Right atrium auricular region (tissue), 2 donors: ENCODE measurements around the gene MTMR3. TPM values are rescaled to one million over a fixed set of nuclear protein-coding genes. Genes with fewer than 3 reads are reported as not detected.

Source experiments
- DNase-seq: peaks from one replicate; pipeline ENCODE4 v3.0.0-alpha.2; 2019; ENCODE audit warnings: low spot score
- H3K27ac ChIP-seq, 2 donors: fragments of 200-600 bp; sonication (generic); 1 replicate in 1 of 2; 2 replicates in 1 of 2; pipeline ENCODE4 v1.5.1; 2016 to 2019
- H3K27me3 ChIP-seq, 2 donors: fragments of 200-600 bp; sonication (generic); one replicate each; pipeline versions ENCODE4 v1.5.1 to v1.6.0; 2017 to 2019
- H3K36me3 ChIP-seq: fragments of 200-600 bp; sonication (generic); one replicate; pipeline ENCODE4 v1.5.1; 2016
- H3K4me1 ChIP-seq, 2 donors: fragments of 200-600 bp; sonication (generic); one replicate each; pipeline versions ENCODE4 v1.5.1 to v1.6.0; 2017 to 2019
- H3K4me3 ChIP-seq, 2 donors: fragments of 200-600 bp; sonication (generic); 1 replicate in 1 of 2; 2 replicates in 1 of 2; pipeline ENCODE4 v1.5.1; 2017 to 2019; ENCODE audit warnings: mild to moderate bottlenecking in 1 of 2, moderate library complexity in 1 of 2
- H3K9me3 ChIP-seq, 2 donors: fragments of 200-600 bp; sonication (generic); one replicate each; pipeline ENCODE4 v1.5.1; 2019
- CTCF ChIP-seq, 2 donors: fragments of 200-600 bp; sonication (generic); IDR thresholded peaks; one replicate each; pipeline ENCODE4 v1.5.1; 2019; ENCODE audit warnings: antibody characterized with exemption in 2 of 2
- total RNA-seq, 2 donors: library from RNA; depleted of rRNA; stranded (reverse); fragments of >200 nt; gene quantifications; one replicate each; pipeline ENCODE4 v1.1.0, GENCODE V29; 2016

The MTMR3 gene
- total RNA-seq, 2 donors from 2014 or later: 27.2 to 38.1 TPM

DNA sequence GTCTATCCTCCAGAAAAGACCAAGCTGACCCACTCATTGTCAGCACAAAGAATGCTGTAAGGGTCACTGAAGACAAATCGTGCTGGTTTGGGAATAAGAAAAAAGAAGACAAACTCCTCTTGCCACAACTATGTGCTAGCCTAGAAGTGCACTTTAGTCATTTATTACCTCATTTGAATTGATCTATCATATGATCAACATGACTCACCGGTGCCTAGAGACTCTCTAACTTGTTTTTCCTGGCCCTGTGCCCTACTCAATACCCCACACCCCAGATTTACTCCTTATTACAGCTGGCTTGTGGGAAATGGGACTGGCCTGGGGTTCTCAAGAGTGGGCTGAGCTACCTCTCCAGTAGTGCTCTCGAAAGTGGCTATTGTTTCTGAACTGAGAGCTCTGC, 161.4 kb downstream of the MTMR3 start:
- Histone ChIP-seq H3K4me3 (no peak overlapping the region), H3K9me3 (no peaks in the 10 kb centered on the region), H3K27me3 (no peaks in the 10 kb centered on the region), H3K27ac (no peak overlapping the region), H3K36me3 (no peaks in the 10 kb centered on the region), H3K4me1 (no peaks in the 10 kb centered on the region)
- no peak for TF ChIP-seq CTCF (IDR thresholded peaks at IDR 0.05)
- DNase-seq: peak; percentile 52

GRCh38 chr22:30044881-30045493, 162.0 kb downstream of the MTMR3 start:
- TF ChIP-seq CTCF (IDR thresholded peaks at IDR 0.05): no peak
- Histone ChIP-seq H3K9me3 (no peaks in the 10 kb centered on the region), H3K4me1 (no peaks in the 10 kb centered on the region), H3K27ac (no peak overlapping the region), H3K4me3 (no peak overlapping the region), H3K27me3 (no peaks in the 10 kb centered on the region), H3K36me3 (no peaks in the 10 kb centered on the region)
- DNase-seq: peak; percentile 9

DNA sequence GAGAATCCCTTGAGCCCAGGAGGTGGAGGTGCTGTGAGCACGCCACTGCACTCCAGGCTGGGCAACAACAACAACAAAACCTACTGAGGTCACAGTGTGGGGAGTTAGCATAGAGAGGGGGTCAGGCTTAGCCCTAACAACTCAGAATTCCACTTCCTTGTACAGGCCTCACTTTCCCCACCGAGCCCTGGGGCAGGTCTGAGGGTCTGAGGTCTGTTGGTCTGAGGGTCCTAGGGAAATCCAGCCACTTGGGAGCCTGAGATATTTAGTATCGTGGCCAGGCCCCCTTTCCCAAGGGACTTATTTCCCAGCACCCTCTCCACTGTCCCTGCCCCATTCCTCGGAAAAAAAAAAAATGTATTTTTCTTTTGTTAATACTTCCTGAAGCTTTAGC, 162.5 kb downstream of the MTMR3 start:
- peak; percentile 50 for DNase-seq
- no peak for TF ChIP-seq CTCF (IDR thresholded peaks at IDR 0.05)

GRCh38 chr22:30045901-30046715, 163.1 kb downstream of the MTMR3 start:
- no peaks in the 10 kb centered on the region for H3K27me3 ChIP-seq
- DNase-seq: peak; percentile 21
- no peak overlapping the region for H3K4me3 ChIP-seq
- no peak for TF ChIP-seq CTCF (IDR thresholded peaks at IDR 0.05)
- no peak overlapping the region for H3K27ac ChIP-seq
- H3K4me1 ChIP-seq: no peaks in the 10 kb centered on the region
- no peaks in the 10 kb centered on the region for H3K36me3 ChIP-seq
- no peaks in the 10 kb centered on the region for H3K9me3 ChIP-seq

More for the DNA sequence above, 162.5 kb downstream of the MTMR3 start:
- H3K9me3 ChIP-seq: no peaks in the 10 kb centered on the region
- no peak overlapping the region for H3K27ac ChIP-seq
- H3K4me3 ChIP-seq: no peak overlapping the region
- H3K27me3 ChIP-seq: no peaks in the 10 kb centered on the region
- no peaks in the 10 kb centered on the region for H3K4me1 ChIP-seq
- no peaks in the 10 kb centered on the region for H3K36me3 ChIP-seq

GRCh38 chr22:30046716-30047363, 163.9 kb downstream of the MTMR3 start:
- no peaks in the 10 kb centered on the region for H3K9me3 ChIP-seq
- H3K27ac ChIP-seq: no peak overlapping the region
- DNase-seq: no peak
- no peaks in the 10 kb centered on the region for H3K36me3 ChIP-seq
- H3K27me3 ChIP-seq: no peaks in the 10 kb centered on the region
- H3K4me3 ChIP-seq: no peak overlapping the region
- H3K4me1 ChIP-seq: no peaks in the 10 kb centered on the region
- TF ChIP-seq CTCF (IDR thresholded peaks at IDR 0.05): no peak
